NCI-H510A (cell line): ENCODE data around the gene C1QTNF6.
"Not testable (repeated sequence)": the region's sequence is repeated elsewhere in the genome, so short reads cannot be mapped to it uniquely, and the experiment has no call there.

Experiments
- DNase-seq: peaks from one replicate; lab custom pipeline; 2025; lab: John Stamatoyannopoulos, UW

C1QTNF6 gene

DNA sequence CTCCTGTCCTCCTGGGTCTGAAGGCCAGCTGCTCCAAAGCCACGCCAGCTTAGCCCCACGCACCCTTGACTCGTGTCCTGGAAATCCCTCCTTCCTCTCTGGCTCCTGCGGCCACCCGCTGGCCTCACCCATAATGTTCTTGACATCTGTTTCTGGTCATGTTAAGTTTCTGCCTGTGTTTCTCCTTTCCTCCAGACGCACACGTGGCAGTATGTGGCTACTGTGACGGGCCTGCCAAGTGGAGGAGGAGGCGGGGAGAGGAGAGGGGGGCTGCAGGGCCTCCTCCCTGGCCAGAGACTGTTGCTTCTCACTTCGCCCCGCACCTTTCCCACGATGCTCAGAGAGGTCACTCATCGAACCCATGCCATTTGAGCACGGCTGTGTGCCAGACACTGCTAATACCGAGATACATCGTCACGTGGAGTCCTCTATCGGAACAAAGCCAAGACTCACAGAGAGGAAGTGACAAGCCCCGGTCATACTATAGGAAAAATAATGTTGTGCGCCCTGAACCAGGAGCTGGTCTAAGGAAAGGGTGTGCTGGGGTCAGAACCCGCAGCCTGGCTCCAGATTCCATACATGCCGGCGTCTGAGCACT is 11.5 kb downstream of the C1QTNF6 start:
- DNase-seq: no peak

DNA sequence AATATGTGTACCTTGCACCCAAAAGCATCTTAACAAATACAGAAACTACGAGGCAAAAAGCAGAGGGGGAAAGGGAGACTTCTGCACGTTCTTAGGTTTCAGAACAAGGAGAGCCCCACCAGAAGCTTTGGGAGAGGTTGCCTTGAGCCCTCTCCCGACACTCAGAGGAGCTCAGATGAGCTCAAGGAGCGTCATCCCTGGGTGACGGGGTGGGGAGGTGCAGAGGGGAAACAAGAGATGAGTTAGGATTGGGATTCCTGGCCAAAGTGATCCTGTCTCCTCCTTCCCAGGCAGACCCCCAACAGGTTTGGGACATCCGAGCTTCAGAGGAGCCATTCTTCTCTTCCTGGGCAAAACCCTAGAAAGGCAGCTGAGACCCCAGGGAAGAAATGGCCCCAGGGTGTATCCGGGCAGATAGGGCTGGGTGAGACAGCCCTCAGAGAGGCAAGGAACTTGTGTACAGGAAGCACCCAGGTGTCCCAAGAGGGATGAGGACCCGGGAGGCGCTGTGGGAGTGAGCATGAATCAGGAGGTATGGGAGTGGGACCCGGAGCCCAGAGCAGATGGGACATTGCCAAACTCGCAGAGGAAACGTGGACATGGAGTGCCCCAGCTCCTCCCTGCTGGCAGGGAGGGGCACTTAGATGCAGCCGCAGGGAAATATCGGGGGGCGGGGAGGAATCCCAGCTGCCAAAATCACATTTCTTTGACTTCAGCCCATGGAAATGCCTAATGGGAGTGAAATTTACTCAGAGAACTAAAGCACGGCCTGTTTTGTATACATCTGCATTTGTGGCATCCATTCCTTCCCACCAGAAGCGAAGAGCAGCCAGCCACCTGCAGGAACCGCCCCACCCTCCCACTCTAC is 12.4 kb downstream of the C1QTNF6 start:
- DNase-seq: no peak

DNA sequence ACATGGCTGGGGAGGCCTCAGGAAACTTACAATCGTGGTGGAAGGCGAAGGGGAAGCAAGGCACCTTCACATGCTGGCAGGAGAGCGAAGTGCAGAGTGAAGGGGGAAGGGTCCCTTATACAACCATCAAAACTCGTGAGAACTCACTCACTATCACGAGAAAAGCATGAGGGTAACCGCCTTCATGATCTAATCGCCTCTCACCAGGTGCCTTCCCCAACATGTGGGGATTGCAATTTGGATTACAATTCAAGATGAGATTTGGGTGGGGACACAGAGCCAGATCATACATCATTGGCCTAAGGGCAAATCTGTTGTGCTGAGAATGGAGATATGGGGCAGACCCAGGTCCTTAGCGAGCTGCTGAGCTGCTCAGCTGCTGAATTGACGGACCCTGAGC is 13.1 kb downstream of the C1QTNF6 start:
- no peak for DNase-seq

GRCh38 chr22:37173709-37174108 is 14.3 kb downstream of the C1QTNF6 start:
- no peak for DNase-seq

GRCh38 chr22:37172266-37173245 is 15.5 kb downstream of the C1QTNF6 start:
- no peak for DNase-seq

DNA sequence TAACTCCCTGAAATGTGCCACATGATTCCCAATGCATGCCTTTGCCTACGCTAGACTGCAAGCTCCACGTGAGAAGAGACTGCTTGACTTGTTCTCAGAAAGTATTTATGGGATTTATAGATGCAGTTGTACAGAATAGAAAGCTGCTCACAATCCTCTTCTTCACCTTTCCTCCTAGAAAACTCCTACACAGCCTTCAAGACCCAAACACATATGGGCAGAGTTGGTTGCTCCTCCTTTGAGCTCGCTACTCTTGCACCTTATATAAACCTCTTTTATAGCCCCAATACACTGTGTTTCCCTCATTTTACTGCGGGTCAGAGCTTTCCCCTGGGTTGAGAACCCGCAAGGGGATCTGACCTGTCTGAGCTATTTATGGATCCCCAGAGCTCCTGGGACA is 16.4 kb downstream of the C1QTNF6 start:
- DNase-seq: no peak

DNA sequence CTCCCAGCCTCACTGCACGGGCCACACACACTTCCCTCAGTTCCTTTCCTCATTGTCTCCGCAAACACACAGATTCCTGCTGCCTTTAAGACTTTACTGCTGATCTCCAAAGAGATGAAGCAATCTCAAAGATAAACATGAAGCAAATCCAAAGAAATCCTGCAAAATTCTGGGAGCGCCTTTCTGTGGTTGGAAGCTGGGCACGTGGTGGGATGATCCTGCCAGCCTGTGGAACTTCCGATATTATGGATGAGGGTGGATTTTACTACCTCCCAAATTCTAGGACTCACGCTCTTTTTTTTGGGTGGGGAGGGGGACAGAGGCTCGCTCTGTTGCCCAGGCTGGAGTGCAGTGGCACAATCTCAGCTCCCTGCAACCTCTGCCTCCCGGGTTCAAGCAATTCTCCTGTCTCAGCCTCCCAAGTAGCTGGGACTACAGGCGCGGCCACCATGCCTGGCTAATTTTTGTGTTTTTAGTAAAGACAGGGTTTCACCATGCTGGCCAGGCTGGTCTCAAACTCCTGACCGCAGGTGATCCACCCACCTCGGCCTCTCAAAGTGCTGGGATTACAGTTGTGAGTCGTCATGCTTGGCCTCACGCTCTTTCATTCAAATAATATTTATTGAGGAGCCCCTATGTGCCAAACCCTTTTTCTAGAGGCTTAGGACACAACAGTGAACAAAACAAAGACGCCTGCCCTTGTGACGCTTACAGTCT is 17.2 kb downstream of the C1QTNF6 start:
- DNase-seq: not testable (repeated sequence)

- no peak for DNase-seq
These were observed 17.9 kb downstream of the C1QTNF6 start for GRCh38 chr22:37169947-37170688.

DNA sequence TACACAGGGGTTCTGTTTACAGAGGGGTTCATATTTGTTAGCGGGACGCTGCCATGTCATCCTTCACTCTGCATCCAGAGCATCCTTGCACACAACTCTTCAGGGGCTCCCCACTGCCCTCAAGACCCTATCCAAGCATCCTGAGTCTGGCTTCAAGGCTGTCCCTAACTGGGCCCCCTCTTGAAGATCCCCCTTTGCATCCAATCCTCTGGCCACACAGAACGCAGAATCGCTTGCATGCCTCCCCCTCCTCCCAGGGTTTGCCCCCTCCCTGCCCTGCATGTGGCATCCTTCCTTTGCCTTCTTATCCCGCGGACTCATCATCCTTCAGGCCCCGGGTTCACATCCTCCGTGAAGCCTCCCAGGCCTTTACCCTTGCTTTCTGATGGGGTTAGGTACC is 18.6 kb downstream of the C1QTNF6 start:
- no peak for DNase-seq

DNA sequence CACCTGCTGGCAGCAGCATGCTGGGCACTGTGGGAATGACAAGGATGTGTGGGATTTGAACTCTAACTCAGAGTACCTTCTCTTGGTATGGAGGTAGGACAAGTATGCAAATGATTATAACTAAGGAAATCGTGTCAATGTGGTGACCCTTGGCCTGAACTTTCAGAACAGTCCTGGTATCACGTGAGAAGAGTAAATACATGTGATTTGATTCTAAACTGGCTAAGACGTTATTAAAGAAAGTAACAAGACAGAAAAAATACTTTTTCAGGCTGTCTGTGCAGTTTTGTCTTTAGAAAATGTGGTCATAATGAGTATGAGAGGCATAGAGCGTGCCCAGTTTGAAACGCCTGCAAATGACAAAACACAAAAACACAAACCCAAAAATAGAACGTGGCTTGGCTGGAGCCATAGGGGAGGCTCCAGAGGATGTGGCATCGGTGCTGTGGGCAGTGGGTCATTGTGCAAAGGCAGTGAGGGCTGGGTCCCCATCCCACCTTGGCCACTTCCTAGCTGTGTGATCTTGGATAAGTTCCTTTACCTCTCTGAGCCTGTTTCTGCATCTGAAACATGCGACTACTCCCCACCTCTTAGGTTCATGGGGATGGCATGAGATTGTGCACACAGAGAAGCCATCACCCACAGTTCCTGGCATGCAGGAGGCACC is 19.9 kb downstream of the C1QTNF6 start:
- DNase-seq: no peak

DNA sequence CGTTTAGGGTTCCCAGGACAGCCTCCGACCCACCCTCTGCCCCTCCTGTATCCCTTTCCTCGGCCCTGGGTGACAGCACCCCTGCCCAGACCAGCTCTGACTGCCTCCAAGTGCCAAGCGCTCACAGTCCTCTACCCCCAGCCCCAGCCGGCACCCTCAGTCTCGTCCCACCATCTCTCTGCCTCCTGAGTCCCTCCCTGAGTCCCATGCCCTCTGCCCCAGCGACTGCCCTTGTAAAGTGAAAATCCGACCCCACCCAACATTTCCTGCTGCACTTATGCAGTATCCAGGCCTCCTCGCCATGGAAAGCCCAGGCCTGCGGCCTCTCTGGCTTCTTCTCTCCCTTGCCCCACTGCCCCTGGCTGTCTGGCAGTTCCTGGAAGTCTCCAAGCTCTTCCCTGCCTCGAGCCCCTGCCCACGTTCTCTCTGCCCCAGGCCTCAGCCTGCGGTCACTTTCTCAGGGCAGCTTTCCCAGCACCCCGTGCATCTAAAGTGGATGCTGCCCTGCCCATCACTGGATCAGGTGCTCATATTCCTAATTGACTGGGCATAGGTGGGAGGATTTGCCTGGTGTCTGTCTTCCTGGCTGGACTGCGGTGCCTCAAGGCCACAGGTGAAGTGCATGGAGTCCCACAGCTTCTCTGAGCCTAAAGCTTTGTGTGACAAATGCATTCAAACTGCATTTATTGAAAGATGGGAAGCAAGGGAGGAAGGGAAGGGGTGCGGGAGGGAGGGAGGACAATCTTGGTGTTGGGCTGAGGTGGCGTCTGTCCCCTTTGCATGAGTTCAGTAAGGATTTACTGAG is 20.7 kb downstream of the C1QTNF6 start:
- DNase-seq: no peak

- DNase-seq: no peak
These were observed 21.4 kb downstream of the C1QTNF6 start for GRCh38 chr22:37166675-37167066.

- no peak for DNase-seq
These were observed 21.9 kb downstream of the C1QTNF6 start for GRCh38 chr22:37165940-37166674.

DNA sequence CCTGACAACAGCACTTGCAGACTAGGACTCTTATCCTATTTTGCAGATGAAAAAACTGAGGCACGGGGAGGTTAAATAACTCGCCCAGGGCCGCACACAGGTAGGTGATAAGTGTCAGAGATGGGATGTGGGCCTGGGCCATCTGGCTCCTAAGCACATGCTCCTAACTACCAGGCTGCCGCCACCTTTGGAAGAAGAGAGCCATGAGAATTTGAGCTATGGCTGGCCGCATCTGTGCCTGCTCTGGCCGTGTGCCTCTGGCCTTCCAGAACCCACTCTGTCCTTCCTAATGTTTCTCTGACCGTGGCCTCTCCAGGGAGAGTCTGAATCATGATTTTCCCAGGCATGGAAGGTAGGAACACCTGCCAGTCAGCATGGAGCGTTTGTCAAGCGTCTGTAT is 23.0 kb downstream of the C1QTNF6 start:
- DNase-seq: no peak

DNA sequence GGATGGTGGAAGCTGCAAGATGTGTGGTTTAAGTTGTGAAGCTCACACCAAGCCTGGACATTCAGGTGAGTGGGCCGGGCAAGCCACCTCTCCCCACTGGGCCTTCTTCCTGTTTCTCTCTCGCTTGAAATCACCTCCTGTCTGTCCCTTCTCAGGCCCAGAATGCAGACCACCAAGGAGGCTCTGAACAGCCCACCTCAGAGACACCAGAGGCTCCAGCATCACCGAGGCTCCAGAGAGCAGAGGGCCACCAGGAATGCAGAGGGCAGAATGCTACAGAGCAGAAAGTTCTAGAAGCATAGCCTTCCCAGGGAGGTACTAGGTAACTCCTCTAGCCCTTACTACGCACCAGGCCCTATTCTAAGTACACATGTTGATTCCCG is 23.6 kb downstream of the C1QTNF6 start:
- DNase-seq: no peak

GRCh38 chr22:37163575-37164504 is 24.2 kb downstream of the C1QTNF6 start:
- no peak for DNase-seq

DNA sequence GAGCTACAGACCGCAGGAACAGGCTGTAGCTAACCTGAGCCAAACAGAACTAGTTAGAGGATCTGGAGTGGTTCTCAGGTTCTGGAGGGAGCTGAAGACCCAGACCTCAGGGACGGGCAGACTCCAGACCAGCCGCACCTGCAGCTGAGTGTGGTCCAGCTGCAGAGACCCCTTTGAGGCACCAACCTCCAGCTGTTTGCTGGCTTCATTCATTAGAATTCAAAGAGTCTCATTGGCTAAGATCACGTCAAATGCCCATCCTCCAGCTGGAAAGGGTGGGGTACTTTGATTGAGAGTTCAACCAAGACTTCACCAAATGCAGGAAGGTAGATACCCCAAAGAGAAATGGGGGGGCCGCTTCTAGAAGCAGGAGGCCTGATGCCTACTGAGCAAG is 25.0 kb downstream of the C1QTNF6 start:
- DNase-seq: no peak
